SK-N-SH (cell line): ENCODE results near the gene HDGFL2. TPM values are rescaled to one million over a fixed set of nuclear protein-coding genes. Genes with fewer than 3 reads are reported as not detected.

Experiments
- CTCF ChIA-PET: fragments of 300-600, 350-600 bp; formaldehyde crosslinking; extraction: SDS; loops from one replicate; lab custom pipeline; 2021; lab: Yijun Ruan, JAX
- POLR2A ChIA-PET: fragments of 350-600 bp; sonication (Branson Sonifier 250); formaldehyde crosslinking; extraction: SDS; loops from one replicate; lab custom pipeline; 2020; ENCODE audit warnings: antibody characterized with exemption, inconsistent platforms; lab: Yijun Ruan, JAX
- DNase-seq: peaks from one replicate; pipeline ENCODE4 v3.0.0; 2012
- H2AFZ ChIP-seq: fragments of 200-600 bp; sonication (generic); 2 replicates; pipeline ENCODE4 v1.8.1; 2016; ENCODE audit warnings: antibody characterized with exemption, mild to moderate bottlenecking, low read depth
- H3F3A ChIP-seq: fragments of 200-600 bp; sonication (generic); replicated peaks from 2 replicates; pipeline ENCODE3; 2016; ENCODE audit warnings: antibody characterized with exemption, mild to moderate bottlenecking; ENCODE audit not compliant: insufficient read depth
- H3K27ac ChIP-seq, 2 experiments: fragments of 200-500 bp in 1 of 2; fragments of 200-600 bp in 1 of 2; sonication (Bioruptor generic) in 1 of 2; sonication (generic), shearing (Covaris generic) in 1 of 2; 2 replicates each; pipeline versions ENCODE4 v1.5.1 to v1.6.1; 2014 to 2016; ENCODE audit warnings: low read depth in 2 of 2, inconsistent platforms in 1 of 2, low read length in 1 of 2, mild to moderate bottlenecking in 1 of 2, mixed read lengths in 1 of 2
- H3K27me3 ChIP-seq: fragments of 200-600 bp; sonication (generic), shearing (Covaris generic); 2 replicates; pipeline ENCODE4 v1.6.1; 2016; ENCODE audit warnings: mixed run types; ENCODE audit not compliant: insufficient read depth
- H3K36me3 ChIP-seq, 2 experiments: fragments of 200-500 bp in 1 of 2; fragments of 200-600 bp in 1 of 2; sonication (Bioruptor generic) in 1 of 2; sonication (generic) in 1 of 2; replicated peaks in 1 of 2; 2 replicates each; pipeline versions ENCODE3 to v1.5.1; 2014 to 2016; ENCODE audit warnings: low read length in 1 of 2, mild to moderate bottlenecking in 1 of 2; ENCODE audit not compliant: insufficient read depth in 2 of 2, control insufficient read depth in 1 of 2
- H3K4me1 ChIP-seq, 2 experiments: fragments of 200-500 bp in 1 of 2; fragments of 200-600 bp in 1 of 2; sonication (Bioruptor generic) in 1 of 2; sonication (generic), shearing (Covaris generic) in 1 of 2; 2 replicates each; pipeline versions ENCODE4 v1.5.1 to v1.6.1; 2014 to 2016; ENCODE audit warnings: low read depth in 1 of 2, low read length in 1 of 2, mixed run types in 1 of 2; ENCODE audit not compliant: insufficient read depth in 2 of 2, control insufficient read depth in 1 of 2
- H3K4me2 ChIP-seq: fragments of 200-600 bp; sonication (generic), shearing (Covaris generic); 2 replicates; pipeline ENCODE4 v1.6.1; 2017; ENCODE audit warnings: mixed run types
- H3K4me3 ChIP-seq, 2 experiments: fragments of 200-500 bp in 1 of 2; fragments of 200-600 bp in 1 of 2; sonication (Bioruptor generic) in 1 of 2; sonication (generic), shearing (Covaris generic) in 1 of 2; 2 replicates each; pipeline versions ENCODE4 v1.5.1 to v1.8.1; 2014 to 2016; ENCODE audit warnings: low read depth in 2 of 2, inconsistent platforms in 1 of 2, low read length in 1 of 2, mild to moderate bottlenecking in 1 of 2, mixed read lengths in 1 of 2, moderate library complexity in 1 of 2
- H3K79me2 ChIP-seq: fragments of 200-600 bp; sonication (generic); 2 replicates; pipeline ENCODE4 v1.8.1; 2017; ENCODE audit warnings: mild to moderate bottlenecking; ENCODE audit not compliant: insufficient read depth
- H3K9ac ChIP-seq: fragments of 200-600 bp; sonication (generic); 2 replicates; pipeline ENCODE4 v1.6.1; 2017; ENCODE audit warnings: mixed run types
- H3K9me2 ChIP-seq: fragments of 200-600 bp; sonication (generic); 2 replicates; pipeline ENCODE4 v1.6.1; 2017; ENCODE audit warnings: mixed run types
- H3K9me3 ChIP-seq: fragments of 200-600 bp; sonication (generic); 2 replicates; pipeline ENCODE4 v1.6.1; 2017; ENCODE audit warnings: mixed run types, mild to moderate bottlenecking, moderate library complexity
- H4K20me1 ChIP-seq: fragments of 200-600 bp; sonication (generic); 2 replicates; pipeline ENCODE4 v1.6.1; 2017; ENCODE audit warnings: mild to moderate bottlenecking, mixed run types; ENCODE audit not compliant: insufficient read depth
- CHD2 ChIP-seq: fragments of 150-350 bp; IDR thresholded peaks from 2 replicates; pipeline ENCODE4 v1.6.1; 2018; ENCODE audit warnings: low read length; ENCODE audit not compliant: partially characterized antibody
- CTCF ChIP-seq: fragments of 200-600 bp; sonication (generic); IDR thresholded peaks from 2 replicates; pipeline ENCODE4 v1.6.1; 2017; ENCODE audit warnings: antibody characterized with exemption, mild to moderate bottlenecking, moderate library complexity
- EP300 ChIP-seq, 2 experiments: IDR thresholded peaks; 2 replicates each; pipeline versions ENCODE4 v1.4.0 to v1.6.1; 2012; ENCODE audit warnings: borderline replicate concordance in 1 of 2, low read depth in 1 of 2, low read length in 1 of 2
- GATA2 ChIP-seq: sonication (generic); formaldehyde crosslinking; IDR thresholded peaks from 2 replicates; pipeline ENCODE4 v1.5.0; 2020; ENCODE audit warnings: mild to moderate bottlenecking, missing genetic modification reagents
- IRF3 ChIP-seq: fragments of 150-350 bp; IDR thresholded peaks from 2 replicates; pipeline ENCODE4 v1.6.1; 2016; ENCODE audit warnings: mild to moderate bottlenecking, low read depth, low read length
- JUND ChIP-seq: IDR thresholded peaks from 2 replicates; pipeline ENCODE4 v1.4.0; 2012
- MEF2A ChIP-seq: IDR thresholded peaks from 2 replicates; pipeline ENCODE4 v1.4.0; 2012; ENCODE audit warnings: low read depth, borderline replicate concordance
- MXI1 ChIP-seq: IDR thresholded peaks from 2 replicates; pipeline ENCODE4 v1.6.1; 2012; ENCODE audit warnings: mild to moderate bottlenecking, low read depth, low read length, improper control_type of control experiment
- NFIC ChIP-seq: IDR thresholded peaks from 2 replicates; pipeline ENCODE4 v1.4.0; 2012; ENCODE audit warnings: borderline replicate concordance
- NRF1 ChIP-seq: IDR thresholded peaks from 2 replicates; pipeline ENCODE4 v1.6.1; 2012; ENCODE audit warnings: low read depth, mild to moderate bottlenecking, low read length
- POLR2AphosphoS5 ChIP-seq: IDR thresholded peaks from 2 replicates; pipeline ENCODE4 v1.6.1; 2012; ENCODE audit warnings: low read depth, low read length
- RAD21 ChIP-seq: IDR thresholded peaks from 2 replicates; pipeline ENCODE4 v1.6.1; 2012; ENCODE audit warnings: mild to moderate bottlenecking, low read length
- REST ChIP-seq: IDR thresholded peaks from 2 replicates; pipeline ENCODE4 v1.6.1; 2012; ENCODE audit warnings: mild to moderate bottlenecking, low read depth, low read length, moderate library complexity
- RFX5 ChIP-seq: IDR thresholded peaks from 2 replicates; pipeline ENCODE4 v1.6.1; 2012; ENCODE audit warnings: mild to moderate bottlenecking, improper control_type of control experiment, low read length
- RXRA ChIP-seq: IDR thresholded peaks from 2 replicates; pipeline ENCODE4 v1.4.0; 2012; ENCODE audit warnings: low read depth, mild to moderate bottlenecking, borderline replicate concordance
- TAF1 ChIP-seq: IDR thresholded peaks from 2 replicates; pipeline ENCODE4 v1.6.1; 2012; ENCODE audit warnings: low read depth, mild to moderate bottlenecking, low read length, moderate library complexity, borderline replicate concordance
- YY1 ChIP-seq: IDR thresholded peaks from 2 replicates; pipeline ENCODE4 v1.4.0; 2012; ENCODE audit warnings: low read depth, mild to moderate bottlenecking
- WGBS: methylation state at CpG from one replicate; pipeline ENCODE4 v1.1.6; 2017; ENCODE audit warnings: low lambda C conversion rate; 5-methylcytosine and 5-hydroxymethylcytosine counted together
- polyA plus RNA-seq, 3 experiments: library from polyadenylated mRNA; depleted of rRNA; stranded (reverse); fragments of >200 nt; gene quantifications; 2 replicates each; pipeline ENCODE4 v1.2.3, GENCODE V29; 2012

HDGFL2 gene
- polyA plus RNA-seq, 1 of the 3 experiments (the other 2 are of a cell fraction): 77.8 TPM

GRCh38 chr19:4547303-4548237 lies 75.5 kb downstream of the HDGFL2 start:
- no peak overlapping the region for H3K4me3 ChIP-seq
- ChIA-PET CTCF (interaction anchor here (0.6 to 3.0 kb wide), 14 partner anchors 9 to 93 kb away, joined by 3 to 21 read pairs (median 4); partner anchors contain the start of genes PLIN5 and SEMA6B), POLR2A (interaction anchor here (0.6 kb wide), 1 partner anchor 22 kb away, joined by 4 read pairs; no protein-coding TSS in a partner anchor)
- no peak overlapping the region for H3K4me2 ChIP-seq
- H3K36me3 ChIP-seq: no peaks in the 10 kb centered on the region
- H2AFZ ChIP-seq: no peak overlapping the region
- no peaks in the 10 kb centered on the region for H3K9me2 ChIP-seq
- H3K4me1 ChIP-seq: no peaks in the 10 kb centered on the region
- no peaks in the 10 kb centered on the region for H3K9me3 ChIP-seq
- peaks cover 10% of the 10 kb centered on the region for H3K27me3 ChIP-seq
- 19% methylated on average over 15 of the region's 32 CpGs for WGBS
- H3F3A ChIP-seq: no peaks in the 10 kb centered on the region
- DNase-seq: peak; percentile 59
- no peak overlapping the region for H3K27ac ChIP-seq
- no peaks in the 10 kb centered on the region for H4K20me1 ChIP-seq
- TF ChIP-seq GATA2 (CRISPR knock-in tag) (no peak), CTCF (peak; percentile 50)
- TF ChIP-seq, all 33 proteins: peak for 1
- no peak overlapping the region for H3K9ac ChIP-seq
- no peaks in the 10 kb centered on the region for H3K79me2 ChIP-seq

- no peaks in the 10 kb centered on the region for H3K79me2 ChIP-seq
- H3K4me2 ChIP-seq: no peak overlapping the region
- H3K4me3 ChIP-seq: no peak overlapping the region
- DNase-seq: peak; percentile 38
- no peaks in the 10 kb centered on the region for H3F3A ChIP-seq
- no peak overlapping the region for H2AFZ ChIP-seq
- H3K36me3 ChIP-seq: no peaks in the 10 kb centered on the region
- POLR2A ChIA-PET: no interaction called here
- no peaks in the 10 kb centered on the region for H4K20me1 ChIP-seq
- no peaks in the 10 kb centered on the region for H3K9me2 ChIP-seq
- H3K4me1 ChIP-seq: no peaks in the 10 kb centered on the region
- H3K27ac ChIP-seq: no peak overlapping the region
- no peak overlapping the region for H3K9ac ChIP-seq
- CTCF ChIA-PET: interaction anchor here (0.6 to 3.0 kb wide), 10 partner anchors 9 to 88 kb away, joined by 3 to 21 read pairs (median 6); partner anchors contain the start of gene SEMA6B
- H3K9me3 ChIP-seq: no peaks in the 10 kb centered on the region
- TF ChIP-seq RXRA: no peak
- TF ChIP-seq TAF1: no peak
- TF ChIP-seq NRF1: no peak
- no peak for TF ChIP-seq POLR2AphosphoS5
- TF ChIP-seq IRF3: no peak
- no peak for TF ChIP-seq GATA2 (CRISPR knock-in tag)
- TF ChIP-seq MXI1: no peak
- no peak for TF ChIP-seq MEF2A
- no peak for TF ChIP-seq REST
- no peak for TF ChIP-seq EP300 (IDR thresholded peaks at IDR 0.05; ENCODE audit: borderline replicate concordance in 1 of 2, low read depth in 1 of 2, low read length in 1 of 2)
- TF ChIP-seq YY1: no peak
- TF ChIP-seq RFX5: no peak
- TF ChIP-seq JUND: no peak
- TF ChIP-seq NFIC: no peak
- no peak for TF ChIP-seq RAD21
- no peak for TF ChIP-seq CHD2
- TF ChIP-seq, all 33 proteins: peak for 0
- peaks cover 10% of the 10 kb centered on the region for H3K27me3 ChIP-seq
- 29% methylated on average over 14 of the region's 14 CpGs for WGBS
Measured at GRCh38 chr19:4548238-4548584, 76.1 kb downstream of the HDGFL2 start.
